CD4-positive, alpha-beta T cell treated with Interleukin-12 subunit alpha and Interleukin-12 subunit beta, for 1 hour (primary cell): ENCODE data around the gene ECE1.
"Not testable (repeated sequence)": the region's sequence is repeated elsewhere in the genome, so short reads cannot be mapped to it uniquely, and the experiment has no call there.

Source experiments
- DNase-seq: peaks from one replicate; pipeline ENCODE4 v3.0.0-alpha.2; 2020

The ECE1 gene

GRCh38 chr1:21246905-21247642 is 43.2 kb downstream of the ECE1 start:
- no peak for DNase-seq

DNA sequence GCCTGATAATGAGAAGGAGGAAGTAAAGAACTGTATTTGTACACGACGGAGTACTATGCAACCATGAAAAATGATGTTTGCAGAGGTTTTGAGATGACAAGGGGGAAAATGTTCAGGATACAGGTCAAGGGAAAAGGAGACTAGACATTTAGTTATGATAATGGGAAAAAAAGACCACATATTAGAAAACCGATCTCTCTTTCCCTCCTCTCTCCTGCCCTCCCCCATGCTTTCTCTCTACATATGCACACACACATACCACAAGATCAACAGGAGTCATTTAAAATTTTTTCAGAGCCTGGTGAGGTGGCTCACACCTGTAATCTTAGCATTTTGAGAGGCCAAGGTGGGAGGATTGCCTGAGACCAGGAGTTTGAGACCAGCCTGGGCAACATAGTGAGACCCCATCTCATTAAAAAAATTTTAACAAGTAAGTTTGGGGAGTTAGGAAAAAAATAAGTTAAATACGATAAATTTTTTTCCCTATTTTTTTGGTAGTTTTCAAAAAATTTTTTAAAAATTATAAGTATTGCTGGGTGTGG is 44.5 kb downstream of the ECE1 start:
- no peak for DNase-seq

DNA sequence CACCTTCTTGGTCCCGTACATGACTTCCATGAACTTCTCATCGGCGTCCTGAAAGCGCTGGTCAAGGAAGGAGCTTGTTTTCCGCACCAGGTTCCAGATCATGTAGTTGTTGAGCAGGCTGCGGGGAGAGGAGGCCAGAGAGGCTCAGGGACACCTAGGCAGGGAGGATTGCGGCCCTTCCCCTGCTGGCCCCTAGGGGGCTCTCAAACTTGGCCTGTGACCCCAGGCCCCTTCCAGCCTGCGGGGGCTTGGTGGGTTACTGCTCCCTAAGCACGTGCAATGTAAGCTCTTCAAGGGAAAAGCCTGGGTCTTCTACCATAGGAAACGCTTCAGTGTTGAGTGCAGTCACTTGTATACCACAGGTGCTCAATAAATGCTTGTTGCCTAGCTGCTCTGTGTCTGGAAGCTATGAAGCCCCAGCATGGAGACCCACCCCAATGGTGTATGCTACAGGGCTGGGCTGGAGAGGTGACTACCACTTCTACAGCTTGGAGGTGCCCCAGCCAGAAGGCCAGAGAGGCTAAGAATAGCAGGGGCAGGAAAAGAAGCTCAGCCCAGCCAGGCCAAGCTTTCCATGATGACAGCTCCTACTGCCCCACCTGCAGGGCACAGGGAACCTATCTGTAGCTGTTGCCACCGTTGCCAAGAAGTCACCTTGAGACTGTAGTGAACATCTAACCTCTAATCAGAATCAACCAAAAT is 45.1 kb downstream of the ECE1 start:
- no peak for DNase-seq

GRCh38 chr1:21244154-21244553 is 46.1 kb downstream of the ECE1 start:
- DNase-seq: no peak

- no peak for DNase-seq
Observed at GRCh38 chr1:21242846-21243245, 47.4 kb downstream of the ECE1 start.

- no peak for DNase-seq
Observed at GRCh38 chr1:21241771-21242581, 48.3 kb downstream of the ECE1 start.

DNA sequence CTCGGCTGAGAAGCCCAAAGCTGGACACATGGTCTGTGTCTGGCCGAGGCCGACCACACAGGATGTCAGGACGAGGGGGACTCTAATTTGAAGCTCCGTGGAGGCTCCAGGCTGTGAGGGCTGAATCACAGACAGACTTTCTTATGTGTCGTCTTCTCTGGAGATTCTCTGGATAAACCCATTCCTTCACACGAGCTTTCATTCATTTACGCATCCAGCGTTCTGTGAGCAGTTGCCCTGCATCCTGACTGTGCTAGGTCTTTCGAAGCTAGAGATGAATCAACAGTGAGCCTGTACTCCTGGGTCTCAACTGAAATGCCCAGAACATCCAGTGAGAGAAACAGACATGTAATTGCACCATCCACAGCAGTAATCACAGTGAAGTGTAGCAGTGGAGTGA is 49.6 kb downstream of the ECE1 start:
- DNase-seq: no peak

DNA sequence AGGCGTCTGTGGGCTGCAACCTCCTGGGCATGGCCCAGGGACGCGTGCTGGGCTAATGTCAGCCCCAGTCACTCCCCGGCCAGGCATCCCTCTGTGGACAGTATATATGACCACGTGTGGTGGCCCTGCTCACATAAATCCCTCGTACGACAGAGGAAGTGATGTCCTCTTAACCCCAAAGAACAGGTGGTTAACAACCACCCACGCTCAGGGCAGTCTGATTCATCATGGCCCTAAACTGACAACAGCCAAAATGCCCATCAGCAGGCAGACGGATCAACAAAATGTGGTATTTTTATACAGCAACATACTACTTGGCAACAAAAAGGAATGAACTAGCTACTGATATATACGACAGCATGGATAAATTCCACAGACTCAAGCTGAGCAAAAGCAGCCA is 51.0 kb downstream of the ECE1 start:
- no peak for DNase-seq

- no peak for DNase-seq
Observed at GRCh38 chr1:21238141-21238800, 52.0 kb downstream of the ECE1 start.

DNA sequence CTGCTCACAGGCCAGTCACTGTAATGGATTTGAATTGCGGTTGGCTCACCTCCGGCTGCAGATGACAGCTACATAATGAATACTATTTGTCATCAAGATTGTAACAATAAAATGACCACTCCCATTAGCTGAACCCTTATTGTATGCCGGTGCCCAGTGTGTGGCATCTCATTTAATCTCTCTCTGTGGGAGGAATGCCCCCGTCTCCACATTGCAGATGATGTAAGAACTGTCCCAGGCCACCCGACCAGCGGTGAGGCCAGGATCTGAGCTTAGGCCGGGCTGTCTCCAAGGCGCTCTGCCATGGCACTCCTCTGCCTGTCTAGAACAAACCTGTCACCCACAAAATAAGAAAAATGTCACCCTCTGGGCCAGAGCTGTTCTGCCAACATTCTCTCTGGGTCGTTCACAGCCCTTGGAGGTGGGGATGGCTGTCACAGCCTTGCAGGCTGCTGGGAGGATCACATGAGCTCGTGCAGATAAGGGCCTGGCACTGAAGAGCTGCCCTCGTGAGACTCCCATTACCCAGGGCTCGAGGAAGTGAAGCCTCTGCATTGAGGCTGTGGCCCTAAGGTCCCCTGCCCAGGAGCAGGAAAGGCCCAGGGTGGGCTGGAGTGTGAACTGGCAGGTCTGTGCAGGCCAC is 52.7 kb downstream of the ECE1 start:
- no peak for DNase-seq

DNA sequence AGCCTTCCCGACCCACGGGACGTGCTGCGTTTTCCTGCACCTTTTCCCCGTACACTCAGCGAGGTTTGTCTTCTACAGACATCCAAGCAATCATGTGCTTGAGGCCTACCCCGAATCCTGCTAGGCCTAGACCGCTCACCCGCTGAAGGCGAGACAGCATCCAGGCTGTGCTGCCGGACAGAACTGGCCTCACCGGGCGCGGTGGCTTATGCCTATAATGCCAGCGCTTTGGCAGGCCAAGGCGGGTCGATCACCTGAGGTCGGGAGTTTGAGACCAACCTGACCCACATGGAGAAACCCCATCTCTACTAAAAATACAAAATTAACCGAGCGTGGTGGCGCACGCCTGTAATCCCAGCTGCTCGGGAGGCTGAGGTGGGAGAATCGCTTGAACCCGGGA is 54.1 kb downstream of the ECE1 start:
- DNase-seq: no peak

GRCh38 chr1:21234779-21235178 is 55.5 kb downstream of the ECE1 start:
- DNase-seq: no peak

- DNase-seq: no peak
Observed at GRCh38 chr1:21233490-21233889, 56.8 kb downstream of the ECE1 start.

GRCh38 chr1:21232044-21232443 is 58.2 kb downstream of the ECE1 start:
- DNase-seq: peak; percentile 51

- DNase-seq: no peak
Observed at GRCh38 chr1:21229246-21230000, 60.8 kb downstream of the ECE1 start.

DNA sequence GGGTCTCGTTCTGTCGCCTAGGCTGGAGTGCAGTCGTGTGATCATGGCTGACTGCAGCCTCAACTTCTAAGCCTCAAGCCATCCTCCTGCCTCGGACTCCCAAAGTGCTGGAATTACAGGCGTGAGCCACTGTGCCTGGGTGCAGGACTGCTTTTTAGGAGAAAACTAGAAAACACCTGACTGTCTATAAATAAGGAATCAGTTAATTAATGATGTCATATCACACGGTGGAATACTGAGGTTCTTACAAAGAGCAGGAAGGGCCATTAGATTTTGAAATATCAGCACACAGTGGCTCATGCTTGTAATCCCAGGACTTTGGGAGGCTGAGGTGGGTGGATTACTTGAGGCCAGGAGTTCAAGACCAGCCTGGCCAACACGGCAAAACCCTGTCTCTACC is 62.0 kb downstream of the ECE1 start:
- not testable (repeated sequence) for DNase-seq

- no peak for DNase-seq
Observed at GRCh38 chr1:21225065-21225464, 65.2 kb downstream of the ECE1 start.

- no peak for DNase-seq
Observed at GRCh38 chr1:21220815-21221214, 69.4 kb downstream of the ECE1 start.

DNA sequence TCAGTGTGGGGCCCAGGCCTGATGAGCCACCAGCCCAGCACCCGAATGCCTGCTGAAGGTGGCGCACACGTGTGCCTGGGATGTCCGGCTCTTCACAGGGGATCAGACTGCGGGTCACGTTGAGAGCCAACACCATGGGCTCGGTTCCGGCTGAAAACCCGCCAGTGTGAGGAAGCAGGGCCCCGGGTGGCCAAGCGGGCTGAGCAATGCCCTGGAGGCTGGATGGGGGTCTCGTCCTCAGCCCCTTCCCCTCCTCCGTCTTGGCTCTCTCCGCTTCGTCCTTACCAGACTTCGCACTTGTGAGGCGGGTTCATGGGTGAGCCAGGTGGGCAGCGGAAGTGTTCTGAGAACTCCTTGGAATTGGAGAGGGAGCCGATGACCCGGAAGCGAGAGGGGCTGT is 70.6 kb downstream of the ECE1 start:
- no peak for DNase-seq

DNA sequence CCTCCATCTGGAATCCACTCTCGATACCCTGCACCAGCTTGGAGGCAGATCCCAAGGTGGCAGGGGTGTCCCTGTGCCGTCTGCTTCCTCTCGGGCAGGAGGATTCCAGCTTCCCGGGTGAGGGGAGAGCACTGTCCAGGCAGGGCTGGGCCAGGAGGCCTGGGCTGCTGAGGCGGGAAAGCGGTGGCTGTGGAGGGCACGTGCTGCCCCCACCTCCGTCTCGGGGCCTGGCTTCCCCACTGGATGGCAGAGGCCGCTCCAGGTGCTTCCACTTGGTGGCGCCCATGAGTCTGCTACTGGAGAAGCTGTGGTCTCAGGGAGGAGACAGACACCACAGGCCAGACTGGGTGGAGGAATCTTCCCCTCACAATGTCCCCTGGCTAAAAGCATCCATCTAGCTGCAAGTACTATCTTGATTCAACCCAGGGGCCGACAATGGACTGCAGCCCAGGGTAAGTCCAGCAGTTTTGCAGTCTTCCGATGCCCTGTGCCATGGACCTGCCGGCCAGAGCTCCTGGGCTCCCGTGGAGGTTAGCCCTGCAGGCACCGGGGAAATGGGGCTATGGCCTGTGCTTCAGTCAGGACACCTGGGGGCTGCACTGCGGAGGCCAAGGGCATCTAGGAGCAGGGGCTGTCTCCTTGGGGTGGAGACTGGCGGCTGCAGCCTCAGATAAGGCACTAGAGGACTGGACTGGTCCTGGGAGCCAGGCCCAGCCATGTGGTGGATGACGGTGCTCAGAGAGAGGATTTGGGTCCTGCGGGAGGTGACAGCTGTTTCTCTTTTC is 72.3 kb downstream of the ECE1 start:
- DNase-seq: peak; percentile 28
